OCI-LY3 (cell line): ENCODE measurements around the gene FAM83E.
"Not testable (repeated sequence)": the region's sequence is repeated elsewhere in the genome, so short reads cannot be mapped to it uniquely, and the experiment has no call there.

ENCODE experiments used
- H2AFZ ChIP-seq: fragments of 200-600, 300-600 bp; shearing (Covaris generic); 2 replicates; pipeline ENCODE4 v1.6.0; 2014; ENCODE audit warnings: antibody characterized with exemption, low read depth, low read length
- H3K27ac ChIP-seq: fragments of 200-600, 300-600 bp; sonication (generic); 2 replicates; pipeline ENCODE4 v1.5.1; 2014; ENCODE audit warnings: mild to moderate bottlenecking, low read length, moderate library complexity, mixed read lengths
- H3K27me3 ChIP-seq: fragments of 200-600, 300-600 bp; sonication (generic); 2 replicates; pipeline ENCODE4 v1.6.1; 2014; ENCODE audit warnings: low read depth, low read length, mixed read lengths
- H3K36me3 ChIP-seq: fragments of 200-600, 300-600 bp; sonication (generic); replicated peaks from 2 replicates; pipeline ENCODE3; 2014; ENCODE audit warnings: low read depth, low read length, mixed read lengths
- H3K4me1 ChIP-seq: fragments of 300-600, 200-600 bp; sonication (generic); 2 replicates; pipeline ENCODE4 v1.6.1; 2014; ENCODE audit warnings: low read length, mixed read lengths
- H3K4me2 ChIP-seq: fragments of 200-600, 300-600 bp; sonication (generic); 2 replicates; pipeline ENCODE4 v1.6.1; 2014; ENCODE audit warnings: low read length, mixed read lengths
- H3K4me3 ChIP-seq: fragments of 300-600, 200-600 bp; sonication (generic); 2 replicates; pipeline ENCODE4 v1.5.1; 2014; ENCODE audit warnings: antibody characterized with exemption, mild to moderate bottlenecking, low read length, moderate library complexity
- H3K79me2 ChIP-seq: fragments of 300-600, 200-600 bp; shearing (Covaris generic); 2 replicates; pipeline ENCODE4 v1.6.1; 2014; ENCODE audit warnings: mild to moderate bottlenecking, low read length, mixed read lengths
- H3K9ac ChIP-seq: fragments of 300-600, 200-600 bp; shearing (Covaris generic); 2 replicates; pipeline ENCODE4 v1.6.0; 2014; ENCODE audit warnings: mild to moderate bottlenecking, low read length, moderate library complexity
- H3K9me3 ChIP-seq: fragments of 200-600, 300-600 bp; shearing (Covaris generic); 2 replicates; pipeline ENCODE4 v1.6.1; 2014; ENCODE audit warnings: low read length, mixed read lengths; ENCODE audit not compliant: insufficient read depth
- H4K20me1 ChIP-seq: fragments of 200-600, 300-600 bp; sonication (generic); 2 replicates; pipeline ENCODE4 v1.6.1; 2016; ENCODE audit warnings: low read length, mixed read lengths; ENCODE audit not compliant: insufficient read depth
- CTCF ChIP-seq: fragments of 200-600, 300-600 bp; sonication (generic); IDR thresholded peaks from 2 replicates; pipeline ENCODE4 v1.5.1; 2014; ENCODE audit warnings: antibody characterized with exemption, low read length, low read depth
- EZH2phosphoT487 ChIP-seq: fragments of 200-600 bp; shearing (Covaris generic); IDR thresholded peaks from 2 replicates; pipeline ENCODE4 v1.6.1; 2018; ENCODE audit warnings: antibody characterized with exemption, mixed run types, low read depth

The FAM83E gene

GRCh38 chr19:48588670-48589401 is 26.0 kb downstream of the FAM83E start:
- no peaks in the 10 kb centered on the region for H3K9me3 ChIP-seq
- H3K4me2 ChIP-seq, result peak overlapping the region; percentile 83
- peak overlapping the region; percentile 81 for H3K4me3 ChIP-seq
- no peaks in the 10 kb centered on the region for H3K27me3 ChIP-seq
- no peak for TF ChIP-seq EZH2phosphoT487
- peak; percentile 99 for TF ChIP-seq CTCF
- peak overlapping the region; percentile 79 for H2AFZ ChIP-seq
- H3K4me1 ChIP-seq, result peaks cover 8% of the 10 kb centered on the region; the same call in 1 of the 2 replicates
- no peaks in the 10 kb centered on the region for H4K20me1 ChIP-seq
- peak overlapping the region; percentile 59 for H3K9ac ChIP-seq
- no peak overlapping the region for H3K27ac ChIP-seq
- H3K36me3 ChIP-seq, result no peaks in the 10 kb centered on the region
- H3K79me2 ChIP-seq, result no peaks in the 10 kb centered on the region

- TF ChIP-seq EZH2phosphoT487 (no peak), CTCF (no peak)
- Histone ChIP-seq H2AFZ (no peak overlapping the region), H3K27me3 (no peaks in the 10 kb centered on the region)
Measured at GRCh38 chr19:48587387-48587786, 27.5 kb downstream of the FAM83E start.

GRCh38 chr19:48582168-48582567 is 32.7 kb downstream of the FAM83E start:
- TF ChIP-seq CTCF (no peak), EZH2phosphoT487 (no peak)
- H3K9ac ChIP-seq, result no peak overlapping the region
- no peaks in the 10 kb centered on the region for H3K9me3 ChIP-seq
- H3K4me1 ChIP-seq, result peaks cover 3% of the 10 kb centered on the region; the same call in 1 of the 2 replicates
- no peaks in the 10 kb centered on the region for H3K27me3 ChIP-seq
- H2AFZ ChIP-seq, result no peak overlapping the region
- no peaks in the 10 kb centered on the region for H3K36me3 ChIP-seq
- no peak overlapping the region for H3K4me3 ChIP-seq
- H3K79me2 ChIP-seq, result no peaks in the 10 kb centered on the region
- no peaks in the 10 kb centered on the region for H4K20me1 ChIP-seq
- H3K27ac ChIP-seq, result no peak overlapping the region
- no peak overlapping the region for H3K4me2 ChIP-seq

More at GRCh38 chr19:48587387-48587786, 27.5 kb downstream of the FAM83E start:
- H4K20me1 ChIP-seq, result no peaks in the 10 kb centered on the region
- no peaks in the 10 kb centered on the region for H3K36me3 ChIP-seq
- no peak overlapping the region for H3K9ac ChIP-seq
- no peak overlapping the region for H3K27ac ChIP-seq
- H3K4me3 ChIP-seq, result no peak overlapping the region
- no peak overlapping the region for H3K4me2 ChIP-seq
- peaks cover 8% of the 10 kb centered on the region; the same call in 1 of the 2 replicates for H3K4me1 ChIP-seq
- no peaks in the 10 kb centered on the region for H3K79me2 ChIP-seq
- H3K9me3 ChIP-seq, result no peaks in the 10 kb centered on the region

GRCh38 chr19:48578891-48579290 is 36.0 kb downstream of the FAM83E start:
- H3K79me2 ChIP-seq, result no peaks in the 10 kb centered on the region
- H3K4me3 ChIP-seq, result no peak overlapping the region
- no peaks in the 10 kb centered on the region for H3K36me3 ChIP-seq
- H3K27ac ChIP-seq, result no peak overlapping the region
- no peak for TF ChIP-seq CTCF
- TF ChIP-seq EZH2phosphoT487, result no peak
- no peaks in the 10 kb centered on the region for H3K27me3 ChIP-seq
- H3K4me2 ChIP-seq, result no peak overlapping the region
- H3K9ac ChIP-seq, result no peak overlapping the region
- peaks cover 5% of the 10 kb centered on the region for H3K4me1 ChIP-seq
- H3K9me3 ChIP-seq, result no peaks in the 10 kb centered on the region
- no peaks in the 10 kb centered on the region for H4K20me1 ChIP-seq
- H2AFZ ChIP-seq, result no peak overlapping the region

- H3K4me3 ChIP-seq, H2AFZ ChIP-seq, H3K4me2 ChIP-seq, H3K36me3 ChIP-seq, H3K27me3 ChIP-seq, H3K79me2 ChIP-seq, H3K27ac ChIP-seq, H3K9ac ChIP-seq, H3K9me3 ChIP-seq, H4K20me1 ChIP-seq, H3K4me1 ChIP-seq: not testable (repeated sequence)
Measured at GRCh38 chr19:48577908-48578307, 37.0 kb downstream of the FAM83E start.
